HG03565 (cell line): ENCODE results near the gene DGKH.

Experiments
- ATAC-seq: cut with Tn5 transposase; IDR thresholded peaks from one replicate; pipeline ENCODE4 v1.9.1; 2021; ENCODE audit warnings: mild to moderate bottlenecking, moderate library complexity; ENCODE audit not compliant: unreplicated experiment

Gene DGKH

DNA sequence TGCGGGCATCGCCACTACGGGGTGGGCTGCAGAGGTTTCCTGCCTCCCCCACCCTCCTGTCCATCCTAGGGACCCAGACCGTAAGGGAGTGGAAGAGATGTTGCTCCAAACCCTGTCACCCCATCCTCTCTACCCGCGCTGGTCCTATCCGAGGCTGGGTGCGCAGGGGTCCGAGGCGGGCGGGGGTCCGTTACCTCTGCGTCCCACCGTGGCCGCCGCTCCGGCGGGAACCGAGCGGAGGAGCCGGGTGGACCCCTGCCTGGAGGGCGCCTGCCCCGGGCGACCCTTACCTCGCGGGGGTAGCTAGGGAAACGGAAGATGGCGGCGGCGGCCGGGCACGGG, at the start of gene DGKH:
DGKH (plus strand) TSS at position 307 of the 342 bp plus-strand sequence. CDS start 126 bp downstream, outside the sequence.
- ATAC-seq = peak; percentile 8

GRCh38 chr13:42000846-42001245, 47.6 kb upstream of the DGKH start:
- no peak for ATAC-seq

DNA sequence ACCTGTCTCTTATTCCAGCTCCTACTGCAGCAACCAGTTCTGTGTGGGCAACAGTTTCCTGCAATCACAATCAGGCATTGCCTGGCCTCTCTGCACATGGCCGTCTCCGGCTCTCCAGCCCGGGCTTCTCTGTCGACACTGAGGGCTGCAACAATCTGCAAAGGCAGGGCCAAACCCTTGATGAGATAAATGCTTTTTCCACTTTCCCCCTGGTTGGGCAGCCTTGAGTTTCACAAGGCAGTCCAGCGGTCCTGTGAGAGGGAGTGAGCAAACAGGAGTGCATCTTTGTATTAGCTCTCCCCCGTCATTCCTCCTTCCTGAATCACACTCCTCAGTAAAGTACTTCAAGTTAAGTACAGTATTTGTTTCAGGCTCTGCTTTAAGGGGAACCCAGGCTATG, 46.9 kb upstream of the DGKH start:
- ATAC-seq = no peak

GRCh38 chr13:42002066-42002465, 46.4 kb upstream of the DGKH start:
- ATAC-seq = no peak

GRCh38 chr13:42007844-42008243, 40.6 kb upstream of the DGKH start:
- no peak for ATAC-seq

GRCh38 chr13:42009057-42009456, 39.4 kb upstream of the DGKH start:
- no peak for ATAC-seq

- ATAC-seq = no peak
These were observed 36.7 kb upstream of the DGKH start for GRCh38 chr13:42011601-42012350.

DNA sequence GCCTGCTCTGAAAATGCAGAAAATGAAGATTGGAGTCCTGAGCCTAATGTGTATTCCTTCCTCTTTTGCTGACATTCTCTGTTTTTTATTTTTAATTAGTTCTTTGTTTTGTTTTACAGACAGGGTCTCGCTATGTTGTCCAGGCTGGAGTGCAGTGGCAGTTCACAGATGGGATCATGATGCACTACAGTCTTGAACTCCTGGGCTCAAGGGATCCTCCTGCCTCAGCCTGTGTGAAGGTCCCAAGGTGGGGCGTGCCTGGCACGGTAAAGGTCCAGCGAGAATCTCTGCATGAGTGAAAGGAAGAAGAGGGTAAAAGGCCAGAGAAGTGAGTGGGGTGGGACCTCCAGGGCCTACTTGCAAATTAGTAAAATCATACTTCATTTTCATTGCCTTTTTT, 34.3 kb upstream of the DGKH start:
- no peak for ATAC-seq

DNA sequence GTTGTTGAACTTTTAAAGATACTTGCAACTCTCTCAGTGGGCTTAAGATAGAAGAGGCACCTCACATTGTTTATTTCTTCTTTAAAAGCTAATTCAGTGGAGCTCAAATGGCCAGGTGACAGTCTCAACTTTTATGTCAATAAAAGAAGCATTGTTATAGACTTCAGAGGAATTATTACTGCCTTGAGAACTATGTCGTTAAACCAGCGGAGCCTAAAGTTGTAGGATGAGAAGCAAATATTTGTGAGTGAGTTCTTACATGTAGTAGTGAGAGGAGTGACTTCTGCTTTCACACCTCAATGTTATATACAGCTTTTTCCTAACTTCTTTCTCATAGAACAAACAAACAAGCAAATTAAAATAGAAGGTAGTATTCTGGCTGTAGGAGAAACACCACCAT, 31.2 kb upstream of the DGKH start:
- no peak for ATAC-seq

DNA sequence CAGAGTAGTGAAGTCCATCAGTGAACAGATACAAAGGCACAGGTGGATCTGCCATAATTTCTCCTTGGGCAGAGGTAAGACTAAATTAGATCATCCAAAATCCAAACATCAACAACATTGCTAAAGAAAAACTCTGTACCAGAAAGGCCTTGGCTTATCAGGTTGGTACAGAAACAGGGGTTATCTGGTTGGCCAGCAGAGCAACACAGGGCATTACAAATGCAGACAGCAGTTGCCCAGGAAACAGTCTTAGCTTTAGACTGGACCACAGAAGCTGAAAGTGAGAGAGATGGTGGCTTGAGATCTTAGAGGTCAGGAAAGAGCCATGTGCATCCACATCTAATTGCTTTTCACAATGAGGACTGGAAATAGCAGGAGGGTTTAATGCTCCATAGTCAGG, 26.6 kb upstream of the DGKH start:
- no peak for ATAC-seq

- ATAC-seq = no peak
These were observed 26.1 kb upstream of the DGKH start for GRCh38 chr13:42022336-42022735.

- ATAC-seq = no peak
These were observed 25.5 kb upstream of the DGKH start for GRCh38 chr13:42022796-42023493.

- no peak for ATAC-seq
These were observed 21.2 kb upstream of the DGKH start for GRCh38 chr13:42027286-42027685.

- ATAC-seq = no peak
These were observed 20.2 kb upstream of the DGKH start for GRCh38 chr13:42028113-42028799.

GRCh38 chr13:42035905-42036521, 12.4 kb upstream of the DGKH start:
- ATAC-seq = no peak

DNA sequence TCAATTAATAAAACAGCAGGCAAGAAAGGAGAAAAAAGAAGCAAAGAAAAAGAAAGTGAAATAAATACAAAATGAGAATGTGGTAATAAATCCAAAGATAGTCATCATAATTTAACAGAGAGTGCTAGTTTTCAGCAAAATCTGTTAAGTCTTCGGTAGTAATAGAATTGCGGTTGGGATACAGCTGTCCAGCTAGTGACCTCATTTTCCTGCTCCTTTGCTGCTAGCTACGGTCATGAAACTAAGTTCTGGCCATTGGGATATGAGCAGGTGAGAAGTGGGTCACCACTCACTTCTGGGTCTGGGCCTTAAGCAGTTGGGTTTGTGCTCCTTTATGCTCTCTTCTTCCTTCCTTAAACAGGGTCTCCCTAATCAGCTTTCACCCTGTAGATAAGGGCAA, 11.7 kb upstream of the DGKH start:
- no peak for ATAC-seq

DNA sequence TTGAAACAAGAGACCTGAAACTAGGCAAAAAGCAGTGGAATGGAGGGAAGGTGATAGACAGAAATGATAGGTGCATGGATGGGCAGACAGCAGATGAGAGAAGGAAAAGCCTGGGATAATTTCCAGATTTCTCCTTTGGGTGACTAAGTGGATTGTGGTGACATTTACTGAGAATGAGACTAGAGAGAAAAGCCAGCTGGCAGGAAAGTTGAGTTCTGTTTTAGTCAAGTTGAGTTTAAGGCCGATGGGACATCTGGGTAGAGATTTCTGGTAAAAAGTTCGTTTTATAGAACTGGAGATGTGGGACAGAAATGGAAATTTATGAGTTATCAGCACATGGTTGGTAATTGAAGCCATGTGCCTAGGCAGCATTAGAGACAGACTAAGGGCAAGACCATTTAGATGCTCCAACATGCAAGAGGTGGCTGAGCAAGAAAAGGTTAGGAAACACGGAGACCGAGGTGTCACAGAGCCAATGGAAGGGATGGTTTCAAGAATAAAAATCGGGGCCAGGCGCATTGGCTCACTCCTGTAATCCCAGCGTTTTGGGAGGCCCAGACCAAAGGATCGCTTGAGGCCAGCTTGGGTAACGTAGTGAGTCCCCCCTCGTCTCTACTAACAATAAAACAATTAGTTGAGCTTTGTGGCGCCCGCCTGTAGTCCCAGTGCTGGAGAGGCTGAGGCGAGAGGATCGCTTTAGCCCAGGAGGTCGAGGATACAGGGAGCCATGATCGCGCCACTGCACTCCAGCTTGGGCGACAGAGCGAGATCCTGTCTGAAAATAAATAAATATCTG, 9.6 kb upstream of the DGKH start:
- no peak for ATAC-seq

GRCh38 chr13:42039457-42039945, 8.9 kb upstream of the DGKH start:
- no peak for ATAC-seq

DNA sequence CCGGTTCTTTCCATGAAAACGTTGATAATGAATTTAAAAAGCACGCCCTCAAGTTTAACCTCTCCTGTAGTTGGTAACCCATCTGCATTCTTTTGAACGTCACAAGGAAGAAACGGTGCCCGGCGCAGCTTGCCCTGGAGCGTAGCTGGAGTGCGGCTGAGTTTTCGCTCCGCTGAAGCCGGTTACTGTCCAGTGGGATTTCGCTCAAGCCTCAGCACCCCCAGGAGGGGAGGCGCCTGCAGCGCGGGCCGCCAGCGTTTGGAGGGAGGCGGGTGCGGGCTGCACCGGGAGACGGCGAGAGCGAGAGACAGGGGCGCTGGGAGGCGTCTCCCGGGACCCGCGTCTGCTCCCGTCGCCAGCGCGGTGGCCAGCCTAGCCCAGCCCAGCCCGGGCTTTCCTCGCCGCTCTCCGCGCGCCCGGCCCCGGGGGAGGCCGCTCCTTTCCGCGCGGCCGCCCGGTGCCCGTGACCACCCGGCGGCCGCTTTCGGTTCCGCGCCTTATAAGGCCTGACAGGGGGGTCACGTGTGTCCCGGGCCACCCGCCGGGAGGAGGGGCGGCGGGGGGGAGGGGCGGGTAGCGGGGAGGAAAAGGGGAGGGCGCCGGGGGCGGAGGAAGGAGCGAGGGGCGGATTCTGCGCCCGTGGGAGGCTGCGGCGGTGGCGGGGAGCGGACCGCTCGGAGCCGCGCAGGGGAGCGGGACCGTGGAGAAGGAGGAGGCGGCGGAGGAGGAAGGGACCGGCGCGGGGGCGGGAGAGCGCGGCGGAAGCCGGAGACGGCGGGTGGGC, 8.3 kb upstream of the DGKH start:
- peak; percentile 40 for ATAC-seq

- ATAC-seq = no peak
These were observed 7.8 kb upstream of the DGKH start for GRCh38 chr13:42040730-42041010.
